ENCODE data around the gene HABP2. TPM values are rescaled to one million over a fixed set of nuclear protein-coding genes. Genes with fewer than 3 reads are reported as not detected.

HABP2 gene
- total and polyA plus RNA-seq, 2 of the 4 experiments (the other 2 are of a cell fraction): not detected

DNA sequence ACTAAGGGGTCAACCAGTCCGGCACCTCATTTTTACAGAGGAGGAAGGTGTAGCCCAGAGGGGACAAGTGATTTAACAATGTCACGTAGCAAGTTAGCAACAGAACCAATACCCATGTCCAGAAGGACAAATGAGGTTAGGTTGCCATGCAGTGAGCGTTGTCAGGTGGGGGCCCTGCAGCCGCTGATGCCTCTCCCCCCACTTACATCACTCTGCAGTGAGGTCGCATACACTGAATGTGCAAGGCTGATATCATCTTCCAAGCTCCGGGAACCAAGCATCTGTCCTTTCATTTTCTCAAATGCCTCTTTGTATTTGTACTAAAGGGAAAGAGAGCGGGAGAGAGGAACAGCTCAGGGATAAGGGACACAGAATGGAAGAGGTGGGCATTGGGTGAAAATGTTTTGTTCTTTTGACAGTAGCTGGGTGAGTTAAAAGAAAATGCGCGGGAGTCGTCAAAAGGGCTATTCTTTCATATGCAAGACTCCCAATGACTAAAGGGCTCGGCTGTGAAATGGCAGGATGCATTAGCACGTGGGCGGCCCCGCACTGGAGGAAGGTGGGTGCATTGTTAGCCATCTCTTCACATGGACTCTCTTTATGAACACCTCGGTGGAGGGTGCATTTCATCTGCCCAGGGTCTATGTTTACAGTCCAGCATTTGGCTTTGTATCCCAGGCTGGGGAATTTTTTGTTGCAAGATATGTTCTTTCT lies 61.3 kb downstream of the HABP2 start:
- H2AK5ac ChIP-seq (ENCODE audit: low read depth, low read length): no peak overlapping the region
- H2BK120ac ChIP-seq (ENCODE audit: low read depth, low read length): no peak overlapping the region
- no peaks in the 10 kb centered on the region for H3K4me1 ChIP-seq (ENCODE audit: control insufficient read depth, insufficient read depth, low read length)
- H3K9me3 ChIP-seq (ENCODE audit: control insufficient read depth, insufficient read depth, low read length): no peaks in the 10 kb centered on the region
- H4K91ac ChIP-seq (ENCODE audit: insufficient read depth, low read depth, low read length): no peak overlapping the region
- H3K4ac ChIP-seq (ENCODE audit: low read depth, low read length): no peak overlapping the region
- 60% methylated on average over 1 of the region's 15 CpGs; no CpG with 5 or more reads in 1 of the 2 experiments for WGBS, 2 experiments (ENCODE audit: extremely low coverage in 2 of 2, insufficient read length in 1 of 2)
- BruUV-seq (replicated peaks): no TSS peak
- H3K4me2 ChIP-seq (ENCODE audit: low read depth, low read length): no peak overlapping the region
- H2BK20ac ChIP-seq (ENCODE audit: low read depth, low read length): no peak overlapping the region
- H2BK5ac ChIP-seq (ENCODE audit: low read depth, low read length, poor library complexity, severe bottlenecking): no peak overlapping the region
- H3K23ac ChIP-seq (ENCODE audit: low read depth, low read length): no peak overlapping the region
- no peak overlapping the region for H2AFZ ChIP-seq (replicated peaks; ENCODE audit: low read length, poor library complexity)
- no peak overlapping the region for H3K9ac ChIP-seq (ENCODE audit: low read depth, low read length)
- DNase-seq: no peak
- no peaks in the 10 kb centered on the region for H3K79me1 ChIP-seq (ENCODE audit: low read depth in 1 of 2, low read length in 2 of 2)
- H4K8ac ChIP-seq (ENCODE audit: low read depth in 2 of 2, low read length in 2 of 2): no peak overlapping the region
- no peak overlapping the region for H2BK15ac ChIP-seq (ENCODE audit: low read depth, low read length)
- H3K9me1 ChIP-seq (ENCODE audit: insufficient read depth, low read length): no peaks in the 10 kb centered on the region
- CTCF ChIA-PET: no interaction called here
- no peak overlapping the region for H3K14ac ChIP-seq (replicated peaks; ENCODE audit: low read depth, low read length)
- H4K5ac ChIP-seq (ENCODE audit: low read depth, low read length): no peak overlapping the region
- intact Hi-C loops (cut with micrococcal nuclease): no loop called here
- no peaks in the 10 kb centered on the region for H4K20me1 ChIP-seq (ENCODE audit: insufficient read depth, low read length)
- POLR2A ChIA-PET (ENCODE audit: unreplicated experiment): no interaction called here
- dilution Hi-C loops (cut with HindIII; ENCODE audit: low sequenced_read_pairs, unreplicated experiment): no loop called here
- H3K27ac ChIP-seq (ENCODE audit: insufficient read depth, low read length): no peak overlapping the region
- TF ChIP-seq RFX5 (IDR thresholded peaks at IDR 0.05; ENCODE audit: low read depth, low read length): no peak
- TF ChIP-seq POLR2A (IDR thresholded peaks at IDR 0.05; ENCODE audit: low read depth, low read length): no peak
- no peak for TF ChIP-seq RAD21 (IDR thresholded peaks at IDR 0.05; ENCODE audit: low read length)
- TF ChIP-seq, protein P1, sequence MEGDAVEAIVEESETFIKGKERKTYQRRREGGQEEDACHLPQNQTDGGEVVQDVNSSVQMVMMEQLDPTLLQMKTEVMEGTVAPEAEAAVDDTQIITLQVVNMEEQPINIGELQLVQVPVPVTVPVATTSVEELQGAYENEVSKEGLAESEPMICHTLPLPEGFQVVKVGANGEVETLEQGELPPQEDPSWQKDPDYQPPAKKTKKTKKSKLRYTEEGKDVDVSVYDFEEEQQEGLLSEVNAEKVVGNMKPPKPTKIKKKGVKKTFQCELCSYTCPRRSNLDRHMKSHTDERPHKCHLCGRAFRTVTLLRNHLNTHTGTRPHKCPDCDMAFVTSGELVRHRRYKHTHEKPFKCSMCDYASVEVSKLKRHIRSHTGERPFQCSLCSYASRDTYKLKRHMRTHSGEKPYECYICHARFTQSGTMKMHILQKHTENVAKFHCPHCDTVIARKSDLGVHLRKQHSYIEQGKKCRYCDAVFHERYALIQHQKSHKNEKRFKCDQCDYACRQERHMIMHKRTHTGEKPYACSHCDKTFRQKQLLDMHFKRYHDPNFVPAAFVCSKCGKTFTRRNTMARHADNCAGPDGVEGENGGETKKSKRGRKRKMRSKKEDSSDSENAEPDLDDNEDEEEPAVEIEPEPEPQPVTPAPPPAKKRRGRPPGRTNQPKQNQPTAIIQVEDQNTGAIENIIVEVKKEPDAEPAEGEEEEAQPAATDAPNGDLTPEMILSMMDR (conservative IDR thresholded peaks at IDR 0.05; ENCODE audit: low read depth, low read length): no peak
- TF ChIP-seq SMC3 (IDR thresholded peaks at IDR 0.05; ENCODE audit: low read depth, low read length): no peak
- TF ChIP-seq USF2 (IDR thresholded peaks at IDR 0.05; ENCODE audit: low read depth, low read length): no peak
- TF ChIP-seq CHD1 (IDR thresholded peaks at IDR 0.05; ENCODE audit: low read depth, low read length): no peak
- no peak for TF ChIP-seq FOS (IDR thresholded peaks at IDR 0.05; ENCODE audit: low read depth, low read length)
- TF ChIP-seq CEBPB (IDR thresholded peaks at IDR 0.05; ENCODE audit: low read depth, low read length): no peak
- no peak for TF ChIP-seq MAZ (IDR thresholded peaks at IDR 0.05; ENCODE audit: borderline replicate concordance, low read depth, low read length)
- no peak for TF ChIP-seq BHLHE40 (IDR thresholded peaks at IDR 0.05; ENCODE audit: low read depth, low read length)
- TF ChIP-seq NFE2L2 (IDR thresholded peaks at IDR 0.05; ENCODE audit: low read depth, low read length): no peak
- TF ChIP-seq, protein P2, sequence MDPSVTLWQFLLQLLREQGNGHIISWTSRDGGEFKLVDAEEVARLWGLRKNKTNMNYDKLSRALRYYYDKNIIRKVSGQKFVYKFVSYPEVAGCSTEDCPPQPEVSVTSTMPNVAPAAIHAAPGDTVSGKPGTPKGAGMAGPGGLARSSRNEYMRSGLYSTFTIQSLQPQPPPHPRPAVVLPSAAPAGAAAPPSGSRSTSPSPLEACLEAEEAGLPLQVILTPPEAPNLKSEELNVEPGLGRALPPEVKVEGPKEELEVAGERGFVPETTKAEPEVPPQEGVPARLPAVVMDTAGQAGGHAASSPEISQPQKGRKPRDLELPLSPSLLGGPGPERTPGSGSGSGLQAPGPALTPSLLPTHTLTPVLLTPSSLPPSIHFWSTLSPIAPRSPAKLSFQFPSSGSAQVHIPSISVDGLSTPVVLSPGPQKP (IDR thresholded peaks at IDR 0.05; ENCODE audit: borderline replicate concordance, low read depth, low read length): no peak
- in situ Hi-C loops (cut with MboI; ENCODE audit: low sequenced_read_pairs): no loop called here
- H2AK9ac ChIP-seq (replicated peaks; ENCODE audit: low read depth, low read length, poor library complexity): no peak overlapping the region
- ATAC-seq (ENCODE audit: low read depth): no peak
- H3K36me3 ChIP-seq (ENCODE audit: control insufficient read depth, insufficient read depth, low read length): no peaks in the 10 kb centered on the region
- no peak overlapping the region for H3K18ac ChIP-seq (ENCODE audit: low read depth, low read length)
- no peak overlapping the region for H3K4me3 ChIP-seq (ENCODE audit: insufficient read depth, low read depth, low read length)
- no peak overlapping the region for H3K56ac ChIP-seq (ENCODE audit: extremely low read depth, insufficient read depth, low read length)
- H3K27me3 ChIP-seq (ENCODE audit: control insufficient read depth, insufficient read depth, low read length): peaks cover 15% of the 10 kb centered on the region

All from IMR-90 (cell line).